AG09309 (cell line): ENCODE measurements around the gene ITGB6.

ENCODE experiments used
- DNase-seq: peaks from one replicate; pipeline ENCODE4 v3.0.0-alpha.2; 2010; ENCODE audit warnings: low read depth
- H3K4me3 ChIP-seq: 2 replicates; pipeline ENCODE4 v1.5.1; 2011; ENCODE audit warnings: mild to moderate bottlenecking, low read depth, low read length, moderate library complexity; ENCODE audit not compliant: control insufficient read depth
- CTCF ChIP-seq: IDR thresholded peaks from 2 replicates; pipeline ENCODE4 v1.5.1; 2011; ENCODE audit warnings: mild to moderate bottlenecking, low read depth, low read length, inconsistent platforms; ENCODE audit not compliant: insufficient read depth, control insufficient read depth; ENCODE audit errors: missing control alignments

ITGB6 gene

GRCh38 chr2:160222546-160223283 lies 22.6 kb upstream of the ITGB6 start:
- no peak for TF ChIP-seq CTCF

GRCh38 chr2:160221391-160222276 lies 21.6 kb upstream of the ITGB6 start:
- TF ChIP-seq CTCF = no peak
- H3K4me3 ChIP-seq = no peak overlapping the region
- peak; percentile 40 for DNase-seq

More at GRCh38 chr2:160222546-160223283, 22.6 kb upstream of the ITGB6 start:
- no peak for DNase-seq
- no peak overlapping the region for H3K4me3 ChIP-seq

DNA sequence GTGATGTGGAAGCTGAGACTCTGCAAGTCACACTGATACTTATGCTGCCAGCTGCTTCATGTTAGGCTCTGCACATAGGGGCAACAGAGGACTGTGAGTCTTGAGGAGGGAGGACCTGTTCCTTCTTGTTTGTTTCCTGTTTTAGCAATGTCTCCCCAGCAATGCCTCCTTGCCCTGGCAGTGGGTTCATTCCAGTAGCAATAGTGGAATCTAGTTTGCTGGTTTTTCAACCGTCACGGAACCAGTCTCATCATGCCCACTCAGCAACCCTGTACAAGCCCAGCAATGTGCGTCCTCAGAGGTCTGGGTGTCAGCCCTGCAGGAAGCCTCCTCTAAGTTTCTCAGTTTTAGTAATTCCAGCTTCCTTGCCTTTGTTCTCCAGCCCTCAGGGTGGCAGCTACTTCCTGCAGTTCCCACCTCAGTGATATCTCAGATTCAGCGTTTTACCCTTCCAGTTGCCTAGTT lies 20.5 kb upstream of the ITGB6 start:
- TF ChIP-seq CTCF = no peak
- no peak for DNase-seq
- H3K4me3 ChIP-seq = no peak overlapping the region

DNA sequence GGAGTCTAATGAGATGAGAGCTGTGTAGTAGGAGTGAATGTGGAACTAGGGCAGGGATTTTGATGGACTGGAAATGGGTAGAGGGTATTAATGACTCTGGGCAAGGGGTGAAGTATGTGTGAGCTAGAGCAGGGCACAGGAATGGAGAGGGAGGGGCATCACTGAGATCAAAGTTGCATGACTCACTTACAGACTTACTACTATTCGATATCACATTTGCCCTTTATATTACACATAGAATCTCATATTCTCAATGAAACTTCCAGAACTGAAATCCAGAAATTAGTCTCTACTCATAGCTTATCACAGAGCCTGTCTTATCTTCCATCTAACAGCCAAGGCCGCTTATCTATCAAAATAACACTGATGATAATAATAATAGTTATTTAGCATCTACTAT lies 20.0 kb upstream of the ITGB6 start:
- no peak for DNase-seq
- H3K4me3 ChIP-seq = no peak overlapping the region
- no peak for TF ChIP-seq CTCF

DNA sequence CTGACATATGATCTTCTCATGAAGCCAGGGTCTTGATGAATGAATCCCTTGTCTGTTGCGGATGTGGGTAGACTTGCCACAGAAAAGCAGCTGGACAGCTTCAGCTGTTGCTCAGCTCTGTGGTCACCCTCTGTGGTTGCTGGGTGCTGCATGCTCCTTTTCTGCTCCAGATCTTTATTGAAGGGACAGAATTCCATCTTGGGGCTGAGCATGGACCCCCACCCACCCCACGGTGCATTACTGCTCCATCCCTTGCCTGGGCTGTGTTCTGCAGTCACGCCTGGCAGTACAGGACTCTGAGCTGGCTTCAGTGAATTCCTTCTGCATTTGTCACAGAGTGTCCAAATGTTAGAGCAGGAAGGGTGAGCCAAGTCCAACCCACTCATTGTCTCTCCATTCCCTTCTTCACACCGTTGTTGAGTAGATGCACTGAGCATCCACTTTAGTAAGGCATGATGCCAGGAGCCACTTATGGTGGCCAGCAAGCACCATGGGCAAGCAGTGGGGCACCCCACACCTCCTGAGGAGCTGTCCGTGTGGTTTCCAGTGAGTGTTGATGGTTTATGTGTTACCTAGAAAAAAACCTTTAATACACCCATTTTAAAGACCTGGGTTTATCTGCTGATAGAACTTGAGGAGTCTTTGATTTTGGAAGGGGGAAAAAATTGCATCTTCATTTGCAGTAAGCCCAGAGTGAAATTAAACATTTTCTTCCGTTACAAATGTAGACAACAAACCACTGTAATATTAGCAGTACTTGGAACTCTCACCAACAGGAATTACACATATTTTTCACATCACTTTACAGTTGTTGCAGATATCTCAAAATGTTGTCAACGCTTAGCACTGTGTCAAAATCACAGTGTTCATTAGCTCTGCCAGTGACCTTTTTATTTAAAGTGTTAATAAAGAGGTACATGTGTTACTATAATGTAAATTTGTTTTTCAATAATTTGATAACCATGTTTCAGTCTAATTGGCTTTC lies 14.7 kb upstream of the ITGB6 start:
- no peak overlapping the region for H3K4me3 ChIP-seq
- DNase-seq = peak; percentile 64
- no peak for TF ChIP-seq CTCF

GRCh38 chr2:160213511-160213910 lies 13.4 kb upstream of the ITGB6 start:
- DNase-seq = no peak
- no peak overlapping the region for H3K4me3 ChIP-seq
- no peak for TF ChIP-seq CTCF
